ENCODE data around the gene ZNF627. TPM values are rescaled to one million over a fixed set of nuclear protein-coding genes. Genes with fewer than 3 reads are reported as not detected.
"Not testable (repeated sequence)": the region's sequence is repeated elsewhere in the genome, so short reads cannot be mapped to it uniquely, and the experiment has no call there.

Gene ZNF627
- total RNA-seq, 1 experiment from 2014 or later: 9.0 TPM

DNA sequence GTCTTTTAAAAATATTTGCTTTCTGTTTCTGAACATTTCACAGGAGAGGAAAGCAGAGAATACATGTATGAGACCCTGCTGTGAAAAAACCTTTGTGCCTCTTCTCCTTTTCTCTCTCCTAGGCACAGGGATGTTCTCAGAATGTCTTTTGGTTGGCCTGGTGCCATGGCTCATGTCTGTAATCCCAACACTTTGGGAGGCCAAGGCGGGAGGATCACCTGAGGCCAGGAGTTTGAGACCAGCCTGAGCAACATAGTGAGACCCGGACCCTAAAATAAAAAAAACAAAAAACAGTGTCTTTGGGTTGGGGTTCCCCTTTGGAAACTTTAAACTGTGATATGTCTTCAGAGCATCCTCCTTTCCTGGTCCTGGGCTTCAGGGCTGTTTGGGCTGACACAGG lies 1.5 kb downstream of the ZNF627 start:
- H3K9me3 Mint-ChIP-seq (ENCODE audit: unreplicated experiment): peaks cover 14% of the 10 kb centered on the region
- H3K27me3 Mint-ChIP-seq (ENCODE audit: insufficient read depth, unreplicated experiment): no peaks in the 10 kb centered on the region
- no peaks in the 10 kb centered on the region for H3K27me3 ChIP-seq (replicated peaks; ENCODE audit: control insufficient read depth, insufficient read depth, low read length)
- TF ChIP-seq, protein P1, sequence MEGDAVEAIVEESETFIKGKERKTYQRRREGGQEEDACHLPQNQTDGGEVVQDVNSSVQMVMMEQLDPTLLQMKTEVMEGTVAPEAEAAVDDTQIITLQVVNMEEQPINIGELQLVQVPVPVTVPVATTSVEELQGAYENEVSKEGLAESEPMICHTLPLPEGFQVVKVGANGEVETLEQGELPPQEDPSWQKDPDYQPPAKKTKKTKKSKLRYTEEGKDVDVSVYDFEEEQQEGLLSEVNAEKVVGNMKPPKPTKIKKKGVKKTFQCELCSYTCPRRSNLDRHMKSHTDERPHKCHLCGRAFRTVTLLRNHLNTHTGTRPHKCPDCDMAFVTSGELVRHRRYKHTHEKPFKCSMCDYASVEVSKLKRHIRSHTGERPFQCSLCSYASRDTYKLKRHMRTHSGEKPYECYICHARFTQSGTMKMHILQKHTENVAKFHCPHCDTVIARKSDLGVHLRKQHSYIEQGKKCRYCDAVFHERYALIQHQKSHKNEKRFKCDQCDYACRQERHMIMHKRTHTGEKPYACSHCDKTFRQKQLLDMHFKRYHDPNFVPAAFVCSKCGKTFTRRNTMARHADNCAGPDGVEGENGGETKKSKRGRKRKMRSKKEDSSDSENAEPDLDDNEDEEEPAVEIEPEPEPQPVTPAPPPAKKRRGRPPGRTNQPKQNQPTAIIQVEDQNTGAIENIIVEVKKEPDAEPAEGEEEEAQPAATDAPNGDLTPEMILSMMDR (IDR thresholded peaks at IDR 0.05; ENCODE audit: insufficient read depth in 1 of 2, low read depth in 1 of 2, low read length in 1 of 2, severe bottlenecking in 1 of 2, unreplicated experiment in 1 of 2): no peak
- DNase-seq: no peak
- CTCF ChIA-PET: no interaction called here
- 0 out of 2 replicates have a peak, but pooled peaks cover 3% of the 10 kb centered on the region for H3K4me1 ChIP-seq
- H3K27ac Mint-ChIP-seq (ENCODE audit: unreplicated experiment): peak overlapping the region; percentile 94
- H3K4me3 Mint-ChIP-seq (ENCODE audit: unreplicated experiment): peak overlapping the region; percentile 90
- no peak overlapping the region for H3K4me3 ChIP-seq (ENCODE audit: low read depth, low read length)
- H3K4me1 Mint-ChIP-seq (ENCODE audit: low read depth, unreplicated experiment): peaks cover 5% of the 10 kb centered on the region
- no TSS peak for BruUV-seq (replicated peaks)
- peaks cover 41% of the 10 kb centered on the region for H3K36me3 Mint-ChIP-seq (ENCODE audit: insufficient read depth, unreplicated experiment)
- POLR2A ChIA-PET: no interaction called here
- intact Hi-C loops (cut with micrococcal nuclease; ENCODE audit: unreplicated experiment): no loop called here
- peaks cover 2% of the 10 kb centered on the region for H3K36me3 ChIP-seq (ENCODE audit: control insufficient read depth, insufficient read depth, low read length)
- no peaks in the 10 kb centered on the region for H3K9me3 ChIP-seq

GRCh38 chr19:11599704-11600103 lies 2.4 kb downstream of the ZNF627 start:
- H3K4me3 Mint-ChIP-seq (ENCODE audit: unreplicated experiment); POLR2A ChIA-PET; H3K36me3 ChIP-seq (ENCODE audit: control insufficient read depth, insufficient read depth, low read length); H3K4me1 ChIP-seq; DNase-seq; H3K27me3 Mint-ChIP-seq (ENCODE audit: insufficient read depth, unreplicated experiment); H3K4me1 Mint-ChIP-seq (ENCODE audit: low read depth, unreplicated experiment); BruUV-seq (replicated peaks); H3K27me3 ChIP-seq (replicated peaks; ENCODE audit: control insufficient read depth, insufficient read depth, low read length); H3K27ac Mint-ChIP-seq (ENCODE audit: unreplicated experiment); CTCF ChIA-PET; H3K4me3 ChIP-seq (ENCODE audit: low read depth, low read length); H3K9me3 ChIP-seq; intact Hi-C loops (cut with micrococcal nuclease; ENCODE audit: unreplicated experiment): not testable (repeated sequence)
- Mint-ChIP-seq H3K9me3 (ENCODE audit: unreplicated experiment) (peaks cover 19% of the 10 kb centered on the region), H3K36me3 (ENCODE audit: insufficient read depth, unreplicated experiment) (peaks cover 50% of the 10 kb centered on the region)

DNA sequence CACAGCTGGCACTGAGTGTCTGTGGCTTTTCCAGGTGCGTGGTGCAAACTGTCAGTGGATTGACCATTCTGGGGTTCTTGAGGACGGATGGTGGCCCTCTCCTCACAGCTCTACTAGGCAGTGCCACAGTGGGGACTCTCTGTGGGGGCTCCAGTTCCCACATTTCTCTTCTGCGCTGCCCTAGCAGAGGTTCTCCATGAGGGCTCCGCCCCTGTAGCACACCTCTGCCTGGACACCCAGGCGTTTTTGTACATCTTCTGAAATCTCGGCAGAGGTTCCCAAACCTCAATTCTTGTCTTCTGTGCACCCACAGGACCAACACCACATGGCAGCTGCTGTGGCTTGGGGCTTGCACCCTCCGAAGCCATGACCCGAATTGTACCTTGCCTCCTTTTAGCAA lies 9.2 kb downstream of the ZNF627 start:
- H3K4me3 Mint-ChIP-seq (ENCODE audit: unreplicated experiment): no peak overlapping the region
- no peak overlapping the region for H3K27ac Mint-ChIP-seq (ENCODE audit: unreplicated experiment)
- no peaks in the 10 kb centered on the region for H3K27me3 Mint-ChIP-seq (ENCODE audit: insufficient read depth, unreplicated experiment)
- TF ChIP-seq, protein P1 (IDR thresholded peaks at IDR 0.05; ENCODE audit: insufficient read depth in 1 of 2, low read depth in 1 of 2, low read length in 1 of 2, severe bottlenecking in 1 of 2, unreplicated experiment in 1 of 2): no peak
- peaks cover 42% of the 10 kb centered on the region for H3K9me3 Mint-ChIP-seq (ENCODE audit: unreplicated experiment)
- POLR2A ChIA-PET: no interaction called here
- no peak for DNase-seq
- intact Hi-C loops (cut with micrococcal nuclease; ENCODE audit: unreplicated experiment): no loop called here
- no peak overlapping the region for H3K4me3 ChIP-seq (ENCODE audit: low read depth, low read length)
- peaks cover 64% of the 10 kb centered on the region for H3K36me3 Mint-ChIP-seq (ENCODE audit: insufficient read depth, unreplicated experiment)
- H3K4me1 Mint-ChIP-seq (ENCODE audit: low read depth, unreplicated experiment): peaks cover 5% of the 10 kb centered on the region
- BruUV-seq (replicated peaks): no TSS peak
- peaks cover 6% of the 10 kb centered on the region for H3K36me3 ChIP-seq (ENCODE audit: control insufficient read depth, insufficient read depth, low read length)
- CTCF ChIA-PET: no interaction called here
- peaks cover 26% of the 10 kb centered on the region for H3K9me3 ChIP-seq
- no peaks in the 10 kb centered on the region for H3K4me1 ChIP-seq
- no peaks in the 10 kb centered on the region for H3K27me3 ChIP-seq (replicated peaks; ENCODE audit: control insufficient read depth, insufficient read depth, low read length)

GRCh38 chr19:11611730-11612129 lies 14.4 kb downstream of the ZNF627 start:
- ChIA-PET CTCF (no interaction called here), POLR2A (no interaction called here)
- Mint-ChIP-seq H3K4me1 (ENCODE audit: low read depth, unreplicated experiment) (no peaks in the 10 kb centered on the region), H3K4me3 (ENCODE audit: unreplicated experiment) (no peak overlapping the region), H3K27ac (ENCODE audit: unreplicated experiment) (no peak overlapping the region), H3K27me3 (ENCODE audit: insufficient read depth, unreplicated experiment) (no peaks in the 10 kb centered on the region), H3K36me3 (ENCODE audit: insufficient read depth, unreplicated experiment) (peaks cover 53% of the 10 kb centered on the region), H3K9me3 (ENCODE audit: unreplicated experiment) (peaks cover 9% of the 10 kb centered on the region)
- no TSS peak for BruUV-seq (replicated peaks)
- intact Hi-C loops (cut with micrococcal nuclease; ENCODE audit: unreplicated experiment): no loop called here
- no peak for DNase-seq
- Histone ChIP-seq H3K36me3 (ENCODE audit: control insufficient read depth, insufficient read depth, low read length) (peaks cover 4% of the 10 kb centered on the region), H3K4me1 (no peaks in the 10 kb centered on the region), H3K27me3 (replicated peaks; ENCODE audit: control insufficient read depth, insufficient read depth, low read length) (no peaks in the 10 kb centered on the region), H3K9me3 (peaks cover 10% of the 10 kb centered on the region), H3K4me3 (ENCODE audit: low read depth, low read length) (no peak overlapping the region)
- TF ChIP-seq, protein P1 (IDR thresholded peaks at IDR 0.05; ENCODE audit: insufficient read depth in 1 of 2, low read depth in 1 of 2, low read length in 1 of 2, severe bottlenecking in 1 of 2, unreplicated experiment in 1 of 2): no peak
